GM18498 (cell line): ENCODE measurements around the gene ZMIZ2.
"Not testable (repeated sequence)": the region's sequence is repeated elsewhere in the genome, so short reads cannot be mapped to it uniquely, and the experiment has no call there.

ENCODE experiments used
- ATAC-seq: cut with Tn5 transposase; IDR thresholded peaks from one replicate; pipeline ENCODE4 v1.9.1; 2021; ENCODE audit warnings: mild to moderate bottlenecking, moderate library complexity; ENCODE audit not compliant: unreplicated experiment

ZMIZ2 gene

GRCh38 chr7:44797329-44798258 is 48.9 kb downstream of the ZMIZ2 start:
- peak; percentile 50 for ATAC-seq

- ATAC-seq, result no peak
Measured at GRCh38 chr7:44798649-44799305, 50.1 kb downstream of the ZMIZ2 start.

- no peak for ATAC-seq
Measured at GRCh38 chr7:44799939-44800338, 51.3 kb downstream of the ZMIZ2 start.

- no peak for ATAC-seq
Measured at GRCh38 chr7:44801890-44802289, 53.2 kb downstream of the ZMIZ2 start.

- ATAC-seq, result no peak
Measured at GRCh38 chr7:44802418-44803025, 53.9 kb downstream of the ZMIZ2 start.

DNA sequence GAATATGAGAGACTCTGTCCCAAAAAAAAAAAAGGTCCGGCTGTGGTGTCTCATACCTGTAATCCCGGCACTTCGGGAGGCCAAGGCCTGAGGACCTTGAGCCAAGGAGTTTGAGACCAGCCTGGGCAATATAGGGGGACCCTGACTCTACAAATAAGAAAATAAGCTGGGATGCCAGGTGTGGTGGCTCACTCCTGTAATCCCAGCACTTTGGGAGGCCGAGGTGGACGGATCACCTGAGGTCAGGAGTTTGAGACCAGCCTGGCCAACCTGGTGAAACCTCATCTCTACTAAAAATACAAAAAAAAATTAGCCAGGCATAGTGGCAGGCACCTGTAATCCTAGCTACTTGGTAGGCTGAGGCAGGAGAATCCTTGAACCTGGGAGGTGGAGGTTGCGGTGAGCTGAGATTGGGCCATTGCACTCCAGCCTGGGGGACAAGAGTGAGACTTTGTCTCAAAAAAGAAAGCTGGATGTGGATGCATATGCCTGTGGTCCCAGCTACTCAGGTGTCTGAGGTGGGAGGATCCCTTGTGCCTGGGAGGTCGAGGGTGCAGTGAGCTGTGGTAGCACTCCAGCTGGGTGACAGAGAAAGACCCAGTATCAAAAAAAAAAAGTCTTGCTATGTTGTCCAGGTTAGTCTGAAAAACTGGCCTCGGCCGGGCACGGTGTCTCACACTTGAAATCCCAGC is 55.3 kb downstream of the ZMIZ2 start:
- ATAC-seq, result not testable (repeated sequence)

GRCh38 chr7:44805950-44806349 is 57.3 kb downstream of the ZMIZ2 start:
- no peak for ATAC-seq

GRCh38 chr7:44808914-44809393 is 60.3 kb downstream of the ZMIZ2 start:
- no peak for ATAC-seq

DNA sequence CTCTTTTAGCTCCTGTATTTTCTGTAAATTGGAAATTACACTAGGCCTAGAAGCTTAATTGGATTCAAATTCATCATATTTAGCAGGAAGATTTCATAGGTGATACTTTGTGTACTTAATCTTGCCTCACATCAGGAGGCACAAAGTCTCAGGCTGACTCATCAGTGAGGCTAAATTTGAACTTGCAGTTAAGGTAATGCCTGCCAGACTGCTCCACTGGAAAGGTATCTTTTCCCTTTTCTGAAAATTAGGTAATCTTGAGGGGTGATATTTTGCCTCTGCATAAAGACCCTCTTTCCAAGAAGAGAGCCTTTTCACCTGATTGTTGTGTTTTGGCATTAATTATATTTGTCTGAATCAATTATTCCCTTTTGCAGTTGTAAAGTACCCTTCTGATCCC is 62.4 kb downstream of the ZMIZ2 start:
- no peak for ATAC-seq

- no peak for ATAC-seq
Measured at GRCh38 chr7:44811571-44811970, 62.9 kb downstream of the ZMIZ2 start.

- ATAC-seq, result no peak
Measured at GRCh38 chr7:44814919-44815318, 66.3 kb downstream of the ZMIZ2 start.

DNA sequence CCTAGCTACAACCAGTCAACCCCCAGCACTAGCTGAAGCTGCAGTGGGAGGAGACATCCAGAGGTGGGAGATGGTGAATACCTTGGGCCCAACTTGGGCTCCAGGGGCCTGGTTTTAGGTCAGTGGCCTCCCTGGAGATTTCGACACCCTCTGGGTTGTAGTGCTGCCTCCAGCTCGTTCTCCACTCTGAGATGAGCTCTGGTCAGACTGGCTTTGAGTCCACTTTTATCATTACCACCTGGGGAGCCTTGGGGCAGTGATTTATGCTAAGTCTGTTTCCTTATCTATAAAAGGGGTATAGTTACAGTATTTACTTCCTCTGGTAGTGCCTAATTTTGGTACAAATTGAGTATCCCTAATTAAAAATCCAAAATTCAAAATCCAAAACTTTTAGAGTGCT is 70.6 kb downstream of the ZMIZ2 start:
- ATAC-seq, result no peak
